HK-2 (cell line): Measurements from ENCODE around the gene PTGR3.

Experiments used
- DNase-seq: peaks from one replicate; pipeline ENCODE4 v3.0.0-alpha.2; 2018; ENCODE audit not compliant: unreplicated experiment

The PTGR3 gene

GRCh38 chr18:75234901-75235300, 26.0 kb upstream of the PTGR3 start:
- DNase-seq: no peak

DNA sequence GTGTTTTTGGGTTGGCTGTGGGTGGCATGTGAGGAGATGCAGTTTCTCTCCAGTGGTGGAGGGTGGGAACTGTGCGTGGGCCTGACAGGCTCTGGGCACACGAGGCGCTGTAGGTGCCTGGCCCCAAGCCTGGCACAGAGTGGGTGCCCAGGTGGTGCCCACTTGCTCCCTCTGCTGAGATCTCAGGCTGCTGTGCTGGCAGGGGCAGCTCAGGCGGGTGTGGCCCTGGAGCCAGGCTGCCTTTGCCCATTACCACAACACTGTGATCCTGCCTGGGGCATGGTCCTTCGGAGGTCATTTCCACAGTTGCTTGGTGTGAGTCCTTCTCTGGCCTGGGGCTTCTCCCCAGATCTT, 22.1 kb upstream of the PTGR3 start:
- DNase-seq: no peak

GRCh38 chr18:75230163-75231052, 21.5 kb upstream of the PTGR3 start:
- no peak for DNase-seq

- DNase-seq: no peak
These were observed 20.5 kb upstream of the PTGR3 start for GRCh38 chr18:75229437-75229836.

DNA sequence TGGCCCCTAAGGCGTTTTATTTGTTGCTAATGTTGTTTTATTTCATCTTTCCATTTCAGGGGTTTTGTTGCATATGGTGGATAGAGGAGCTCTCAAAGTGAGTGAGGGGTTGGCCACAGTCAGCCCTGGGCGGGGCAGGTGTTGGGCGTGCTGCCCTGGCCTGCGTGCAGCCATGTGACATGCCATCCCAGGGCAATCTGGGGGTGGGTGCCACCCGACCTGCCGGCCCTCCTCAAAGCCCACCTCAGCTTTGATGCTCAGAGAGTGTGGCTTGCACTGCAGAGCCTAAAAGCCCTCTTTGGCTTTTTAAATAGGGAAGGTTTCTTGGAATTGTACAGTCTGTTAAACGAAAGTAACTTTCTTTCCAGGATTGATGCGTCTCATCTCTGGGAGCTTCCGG, 20.0 kb upstream of the PTGR3 start:
- DNase-seq: no peak

- DNase-seq: no peak
These were observed 18.8 kb upstream of the PTGR3 start for GRCh38 chr18:75227535-75228296.

- DNase-seq: no peak
These were observed 18.0 kb upstream of the PTGR3 start for GRCh38 chr18:75226956-75227316.

DNA sequence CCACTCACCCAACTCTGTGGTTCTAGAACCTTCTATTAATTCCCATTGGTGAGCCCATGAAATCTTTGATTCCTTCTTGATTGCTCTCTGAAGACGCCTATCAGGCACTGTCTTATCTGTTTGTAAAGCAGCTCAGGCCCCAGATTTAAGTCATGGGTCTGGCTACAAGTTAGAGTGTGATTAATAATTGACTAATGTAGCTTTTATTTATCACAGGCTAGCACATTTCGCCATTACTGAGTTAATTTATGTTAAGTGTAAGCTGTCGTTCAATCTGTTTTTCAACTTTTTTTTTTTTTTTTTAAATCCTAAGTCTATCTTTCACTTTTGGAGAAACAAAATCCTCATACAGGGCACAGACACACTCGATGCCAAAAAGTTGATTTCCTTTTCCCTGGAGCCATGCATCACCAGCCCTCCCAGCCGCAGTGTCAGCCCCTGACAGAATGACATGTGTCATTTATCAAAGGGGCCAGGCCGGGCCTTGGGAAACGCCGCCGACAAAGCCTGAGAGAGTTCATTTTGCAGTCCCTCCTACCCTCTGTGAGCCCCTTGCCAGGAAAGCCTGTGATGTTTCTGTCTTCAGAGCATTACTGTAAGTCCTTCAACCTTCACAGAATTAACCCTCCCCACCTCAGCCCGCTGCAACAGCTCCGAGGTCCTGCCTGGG, 17.5 kb upstream of the PTGR3 start:
- DNase-seq: no peak

- DNase-seq: no peak
These were observed 14.9 kb upstream of the PTGR3 start for GRCh38 chr18:75223687-75224347.

- no peak for DNase-seq
These were observed 13.5 kb upstream of the PTGR3 start for GRCh38 chr18:75222407-75222806.

- DNase-seq: no peak
These were observed 13.0 kb upstream of the PTGR3 start for GRCh38 chr18:75221897-75222296.

GRCh38 chr18:75221397-75221796, 12.5 kb upstream of the PTGR3 start:
- DNase-seq: no peak

DNA sequence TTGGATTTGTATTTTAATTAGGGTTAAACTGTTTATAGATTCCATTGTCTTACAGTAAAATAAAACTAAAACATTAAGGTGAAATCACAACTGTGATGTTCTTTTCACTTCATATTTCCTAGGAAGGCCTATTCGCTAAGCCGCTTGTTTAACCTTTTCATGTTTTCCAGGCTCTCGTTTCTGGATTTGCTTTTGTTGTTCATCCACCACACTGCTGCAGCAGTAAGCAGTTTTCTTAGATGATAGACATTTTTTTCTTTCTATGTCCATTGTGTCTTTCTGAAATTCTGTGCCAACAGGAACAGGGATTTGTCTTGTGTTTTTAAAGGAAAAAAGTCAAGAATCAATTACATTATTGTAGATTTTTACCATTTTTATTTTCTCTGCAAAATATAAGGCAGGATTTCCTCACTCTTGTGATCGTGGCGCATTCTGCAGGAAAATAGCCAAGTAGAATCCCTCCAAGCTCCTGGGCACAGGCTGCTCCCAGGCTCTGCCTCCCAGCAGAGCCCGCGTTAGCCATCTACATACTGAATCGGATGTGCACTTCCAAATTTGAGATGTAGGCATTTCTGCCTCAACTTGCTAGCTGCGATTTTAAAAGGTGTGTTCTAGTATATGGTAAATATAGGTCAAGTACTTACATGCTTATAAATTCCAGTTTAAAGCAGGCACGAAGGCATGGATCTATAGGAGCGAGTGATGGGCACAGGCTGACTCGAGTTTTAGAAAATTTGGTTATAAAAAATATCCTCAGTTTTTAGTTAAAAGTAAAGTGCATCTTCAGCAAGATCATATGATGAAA, 11.8 kb upstream of the PTGR3 start:
- no peak for DNase-seq

DNA sequence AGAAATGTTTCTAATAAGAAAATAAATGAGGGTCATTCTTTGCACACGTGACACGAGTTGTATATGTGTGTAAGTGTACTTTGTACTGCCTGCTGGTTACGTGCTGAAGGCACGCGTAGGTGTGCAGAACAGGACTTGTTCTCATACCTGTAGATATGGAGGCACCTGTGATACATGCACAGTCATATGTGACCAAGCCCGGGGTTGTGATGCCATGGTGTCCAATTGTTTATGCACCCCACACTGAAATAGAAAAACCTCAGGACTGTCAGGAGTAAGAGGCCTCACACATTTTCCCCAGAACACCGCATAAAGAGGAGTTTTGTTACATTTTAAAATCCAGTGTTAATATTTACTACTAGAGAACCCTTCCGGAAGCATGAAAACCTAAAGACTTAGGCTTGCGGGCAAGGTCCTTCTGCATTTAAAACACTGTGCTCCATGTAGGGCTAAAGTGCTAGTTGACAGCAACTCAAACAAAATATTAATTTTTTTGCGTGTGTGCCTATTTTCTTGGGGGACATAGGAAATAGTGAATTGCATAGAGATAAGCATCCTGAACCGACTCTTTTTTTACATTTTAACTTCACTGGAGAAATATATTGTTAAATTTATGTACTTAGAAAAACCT, 10.9 kb upstream of the PTGR3 start:
- no peak for DNase-seq

DNA sequence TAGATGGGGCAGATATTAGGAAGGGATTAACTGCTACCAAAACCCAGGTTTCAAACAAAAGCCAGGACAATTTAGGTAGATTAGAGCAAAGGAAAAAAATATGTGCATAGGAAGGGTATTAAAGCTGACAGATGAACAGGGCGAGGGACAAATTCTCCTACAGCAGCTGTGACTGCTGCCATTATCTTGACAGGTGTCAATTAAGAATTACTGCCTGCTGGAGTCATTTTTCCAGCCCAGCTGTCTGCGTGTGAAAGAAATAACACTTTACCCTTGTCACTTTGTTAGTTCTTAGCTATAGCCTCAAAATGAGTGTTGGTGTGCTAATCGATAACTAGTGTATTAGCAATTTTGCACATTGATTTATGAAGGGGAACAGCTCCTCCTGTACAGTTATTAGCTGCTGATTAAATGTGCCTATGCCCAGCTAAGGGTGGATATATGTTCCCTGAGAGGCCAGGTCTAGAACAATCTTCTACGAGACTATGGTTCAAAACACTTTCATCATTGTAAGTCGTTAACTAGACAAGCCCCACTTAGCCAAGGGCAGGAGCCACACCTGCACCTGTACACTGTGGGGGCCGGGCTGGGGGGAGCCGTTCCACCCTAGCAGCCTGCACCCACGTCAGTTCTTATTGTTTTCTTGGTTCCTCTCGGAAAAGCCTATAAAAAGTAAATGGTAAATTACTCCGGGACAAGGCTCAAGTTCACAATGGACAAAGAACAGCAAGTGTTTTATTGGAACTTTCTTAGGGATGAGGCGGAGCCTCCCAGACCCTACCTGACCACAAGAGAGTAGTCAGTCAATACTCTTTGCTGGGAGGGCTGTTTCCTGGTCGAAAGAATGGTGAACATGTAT, 9.4 kb upstream of the PTGR3 start:
- no peak for DNase-seq

- DNase-seq: no peak
These were observed 8.2 kb upstream of the PTGR3 start for GRCh38 chr18:75216911-75217689.

DNA sequence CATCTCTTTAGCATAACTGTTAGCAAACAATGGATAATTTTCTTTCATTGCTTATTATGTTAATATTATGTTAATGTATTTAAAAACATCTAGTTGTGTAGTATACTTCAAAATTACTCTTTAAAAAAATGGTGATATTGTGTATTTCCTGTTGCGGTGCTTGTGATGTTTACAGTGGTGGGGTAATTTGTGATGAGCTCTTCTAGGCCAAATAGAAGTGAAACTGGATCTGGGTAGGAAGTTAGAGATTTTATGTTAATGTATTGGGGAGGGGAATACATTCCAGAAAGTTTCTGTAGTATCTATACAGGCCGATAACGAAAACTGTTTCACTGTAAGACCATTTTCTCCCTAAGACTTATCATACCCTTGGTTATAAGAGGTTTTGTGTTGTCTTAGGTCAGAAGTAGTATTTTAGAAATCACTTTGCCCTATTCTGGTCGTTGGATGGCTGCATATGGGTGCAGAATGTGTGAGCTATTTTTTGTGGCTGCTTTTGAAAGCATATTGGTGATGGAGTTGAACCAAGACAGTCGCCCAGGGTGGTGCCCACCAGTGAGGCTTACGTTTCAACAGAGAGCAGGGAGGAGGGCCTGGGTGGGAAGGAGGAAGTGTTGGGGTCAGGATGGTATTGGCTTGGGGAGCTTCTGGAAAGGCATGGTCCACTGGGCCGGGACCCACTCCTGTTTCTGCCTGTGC, 7.4 kb upstream of the PTGR3 start:
- no peak for DNase-seq

DNA sequence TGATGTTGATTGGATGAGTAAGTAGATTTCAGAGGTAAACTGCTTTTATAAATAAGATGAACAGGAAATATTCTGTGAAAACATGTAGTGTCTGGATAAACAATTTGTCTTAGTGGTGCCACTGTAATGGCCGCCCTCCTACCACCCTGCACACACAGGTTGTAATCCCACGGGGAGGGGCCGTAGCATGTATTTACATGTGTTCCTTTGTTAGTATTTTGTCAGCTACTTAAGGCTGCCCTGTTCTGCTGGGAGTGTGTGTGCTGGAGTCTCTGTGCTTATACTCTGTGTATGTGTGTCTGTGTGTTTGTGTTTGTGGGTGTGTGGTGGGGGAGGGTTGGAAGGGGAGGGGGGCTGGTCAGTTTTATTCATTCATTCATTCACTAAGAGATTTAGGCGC, 6.7 kb upstream of the PTGR3 start:
- no peak for DNase-seq
